ENCODE measurements around the gene CBFA2T3. TPM values are rescaled to one million over a fixed set of nuclear protein-coding genes. Genes with fewer than 3 reads are reported as not detected.

Gene CBFA2T3
- total RNA-seq, 1 experiment from 2014 or later: 2.1 TPM

GRCh38 chr16:88877564-88878289, 99.3 kb downstream of the CBFA2T3 start:
- no peak for TF ChIP-seq CTCF (IDR thresholded peaks at IDR 0.05; ENCODE audit: insufficient read depth in 1 of 2, low read depth in 1 of 2, low read length in 1 of 2, severe bottlenecking in 1 of 2, unreplicated experiment in 1 of 2)
- Mint-ChIP-seq H3K36me3 (ENCODE audit: insufficient read depth, unreplicated experiment) (no peaks in the 10 kb centered on the region), H3K4me1 (ENCODE audit: low read depth, unreplicated experiment) (no peaks in the 10 kb centered on the region), H3K9me3 (ENCODE audit: unreplicated experiment) (no peaks in the 10 kb centered on the region), H3K27ac (ENCODE audit: unreplicated experiment) (no peak overlapping the region), H3K27me3 (ENCODE audit: insufficient read depth, unreplicated experiment) (peaks cover 10% of the 10 kb centered on the region), H3K4me3 (ENCODE audit: unreplicated experiment) (no peak overlapping the region)
- Histone ChIP-seq H3K27me3 (replicated peaks; ENCODE audit: control insufficient read depth, insufficient read depth, low read length) (no peaks in the 10 kb centered on the region; the same call in 1 of the 2 replicates), H3K36me3 (ENCODE audit: control insufficient read depth, insufficient read depth, low read length) (no peaks in the 10 kb centered on the region), H3K4me1 (peaks cover 18% of the 10 kb centered on the region), H3K4me3 (ENCODE audit: low read depth, low read length) (no peak overlapping the region), H3K9me3 (no peaks in the 10 kb centered on the region)
- BruUV-seq (replicated peaks): no TSS peak
- DNase-seq: no peak
- ChIA-PET POLR2A (interaction anchor here (0.5 kb wide), 1 partner anchor 175 kb away, joined by 6 read pairs; no protein-coding TSS in a partner anchor), CTCF (interaction anchor here (0.6 kb wide), 1 partner anchor 8 kb away, joined by 5 read pairs; no protein-coding TSS in a partner anchor)
- intact Hi-C loops (cut with micrococcal nuclease; ENCODE audit: unreplicated experiment): no loop called here

- Histone ChIP-seq H3K36me3 (ENCODE audit: control insufficient read depth, insufficient read depth, low read length) (no peaks in the 10 kb centered on the region), H3K9me3 (no peaks in the 10 kb centered on the region), H3K4me1 (peaks cover 18% of the 10 kb centered on the region), H3K27me3 (replicated peaks; ENCODE audit: control insufficient read depth, insufficient read depth, low read length) (no peaks in the 10 kb centered on the region; the same call in 1 of the 2 replicates), H3K4me3 (ENCODE audit: low read depth, low read length) (no peak overlapping the region)
- CTCF ChIA-PET: no interaction called here
- DNase-seq: no peak
- POLR2A ChIA-PET: interaction anchor here (0.5 kb wide), 1 partner anchor 176 kb away, joined by 6 read pairs; no protein-coding TSS in a partner anchor
- H3K4me1 Mint-ChIP-seq (ENCODE audit: low read depth, unreplicated experiment): no peaks in the 10 kb centered on the region
- no peaks in the 10 kb centered on the region for H3K36me3 Mint-ChIP-seq (ENCODE audit: insufficient read depth, unreplicated experiment)
- no peaks in the 10 kb centered on the region for H3K9me3 Mint-ChIP-seq (ENCODE audit: unreplicated experiment)
- no peak for TF ChIP-seq CTCF (IDR thresholded peaks at IDR 0.05; ENCODE audit: insufficient read depth in 1 of 2, low read depth in 1 of 2, low read length in 1 of 2, severe bottlenecking in 1 of 2, unreplicated experiment in 1 of 2)
- BruUV-seq (replicated peaks): no TSS peak
- peaks cover 10% of the 10 kb centered on the region for H3K27me3 Mint-ChIP-seq (ENCODE audit: insufficient read depth, unreplicated experiment)
- no peak overlapping the region for H3K4me3 Mint-ChIP-seq (ENCODE audit: unreplicated experiment)
- H3K27ac Mint-ChIP-seq (ENCODE audit: unreplicated experiment): no peak overlapping the region
- intact Hi-C loops (cut with micrococcal nuclease; ENCODE audit: unreplicated experiment): no loop called here
Observed at GRCh38 chr16:88876942-88877526, 100.0 kb downstream of the CBFA2T3 start.

- Mint-ChIP-seq H3K4me1 (ENCODE audit: low read depth, unreplicated experiment) (no peaks in the 10 kb centered on the region), H3K27me3 (ENCODE audit: insufficient read depth, unreplicated experiment) (peaks cover 12% of the 10 kb centered on the region), H3K27ac (ENCODE audit: unreplicated experiment) (no peak overlapping the region), H3K36me3 (ENCODE audit: insufficient read depth, unreplicated experiment) (no peaks in the 10 kb centered on the region), H3K4me3 (ENCODE audit: unreplicated experiment) (no peak overlapping the region), H3K9me3 (ENCODE audit: unreplicated experiment) (no peaks in the 10 kb centered on the region)
- ChIA-PET POLR2A (no interaction called here), CTCF (no interaction called here)
- intact Hi-C loops (cut with micrococcal nuclease; ENCODE audit: unreplicated experiment): no loop called here
- no peaks in the 10 kb centered on the region for H3K36me3 ChIP-seq (ENCODE audit: control insufficient read depth, insufficient read depth, low read length)
- BruUV-seq (replicated peaks): no TSS peak
- no peak for TF ChIP-seq CTCF (IDR thresholded peaks at IDR 0.05; ENCODE audit: insufficient read depth in 1 of 2, low read depth in 1 of 2, low read length in 1 of 2, severe bottlenecking in 1 of 2, unreplicated experiment in 1 of 2)
- DNase-seq: no peak
- H3K9me3 ChIP-seq: no peaks in the 10 kb centered on the region
- H3K4me1 ChIP-seq: peaks cover 16% of the 10 kb centered on the region
- no peak overlapping the region for H3K4me3 ChIP-seq (ENCODE audit: low read depth, low read length)
- no peaks in the 10 kb centered on the region; the same call in 1 of the 2 replicates for H3K27me3 ChIP-seq (replicated peaks; ENCODE audit: control insufficient read depth, insufficient read depth, low read length)
Observed at GRCh38 chr16:88875703-88876234, 101.2 kb downstream of the CBFA2T3 start.

All from Caco-2 (cell line).